Activated effector memory CD4-positive, alpha-beta T cell treated with anti-CD3 and anti-CD28 coated beads, Interleukin-2, amount 50 U/mL, for 16 hours (primary cell): ENCODE measurements around the gene PICK1.
"Not testable (repeated sequence)": the region's sequence is repeated elsewhere in the genome, so short reads cannot be mapped to it uniquely, and the experiment has no call there.

Experiments
- DNase-seq: peaks from one replicate; pipeline ENCODE4 v3.0.0-alpha.2; 2020

The PICK1 gene

DNA sequence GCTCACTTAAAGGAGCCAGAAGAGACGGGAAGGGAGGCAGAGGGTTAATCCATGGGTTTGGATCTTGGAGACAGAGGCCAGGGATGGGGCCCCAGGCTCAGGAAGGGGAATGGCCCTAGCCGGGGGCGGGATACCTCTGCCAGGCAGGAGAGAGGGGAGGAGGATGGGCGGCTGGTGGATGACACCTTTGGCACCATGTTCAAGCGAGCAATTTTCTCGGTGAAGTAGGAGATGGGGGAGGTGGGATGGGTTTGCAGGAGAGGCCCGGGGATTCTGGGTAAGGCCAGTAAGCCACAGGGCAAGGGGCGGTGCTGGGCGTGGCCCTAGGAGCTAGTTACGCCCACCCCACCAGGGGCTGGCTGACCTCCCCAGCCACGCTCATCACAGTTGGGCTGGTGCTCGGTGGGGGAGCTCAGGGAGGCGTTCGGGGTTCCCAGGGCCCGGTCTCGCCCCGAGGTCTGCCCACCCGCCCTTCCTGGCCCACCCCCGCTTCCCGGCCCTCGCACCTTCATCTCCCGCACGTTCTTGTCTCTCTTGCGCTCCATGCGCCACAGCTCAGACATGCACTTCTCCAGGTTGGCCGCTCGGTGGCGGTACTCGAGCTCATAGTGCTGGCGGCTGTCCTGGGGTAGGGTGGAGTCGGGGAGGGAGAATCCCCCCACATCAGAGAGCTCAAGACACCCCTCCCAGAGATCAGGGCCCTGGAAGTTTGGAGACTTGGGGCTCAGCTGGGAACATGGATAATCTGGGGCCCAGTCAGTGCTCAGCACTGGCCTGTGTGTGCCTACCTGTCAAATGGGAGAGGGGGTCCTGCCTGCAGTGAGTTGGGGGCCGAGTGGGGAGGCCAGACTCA lies 40.6 kb downstream of the PICK1 start:
- no peak for DNase-seq

- no peak for DNase-seq
Observed at GRCh38 chr22:38098410-38099249, 41.4 kb downstream of the PICK1 start.

- DNase-seq = no peak
Observed at GRCh38 chr22:38103641-38104040, 46.4 kb downstream of the PICK1 start.

GRCh38 chr22:38104084-38104483 lies 46.9 kb downstream of the PICK1 start:
- DNase-seq = no peak

GRCh38 chr22:38106814-38107578 lies 49.8 kb downstream of the PICK1 start:
- DNase-seq = no peak

GRCh38 chr22:38107692-38108515 lies 50.7 kb downstream of the PICK1 start:
- no peak for DNase-seq

DNA sequence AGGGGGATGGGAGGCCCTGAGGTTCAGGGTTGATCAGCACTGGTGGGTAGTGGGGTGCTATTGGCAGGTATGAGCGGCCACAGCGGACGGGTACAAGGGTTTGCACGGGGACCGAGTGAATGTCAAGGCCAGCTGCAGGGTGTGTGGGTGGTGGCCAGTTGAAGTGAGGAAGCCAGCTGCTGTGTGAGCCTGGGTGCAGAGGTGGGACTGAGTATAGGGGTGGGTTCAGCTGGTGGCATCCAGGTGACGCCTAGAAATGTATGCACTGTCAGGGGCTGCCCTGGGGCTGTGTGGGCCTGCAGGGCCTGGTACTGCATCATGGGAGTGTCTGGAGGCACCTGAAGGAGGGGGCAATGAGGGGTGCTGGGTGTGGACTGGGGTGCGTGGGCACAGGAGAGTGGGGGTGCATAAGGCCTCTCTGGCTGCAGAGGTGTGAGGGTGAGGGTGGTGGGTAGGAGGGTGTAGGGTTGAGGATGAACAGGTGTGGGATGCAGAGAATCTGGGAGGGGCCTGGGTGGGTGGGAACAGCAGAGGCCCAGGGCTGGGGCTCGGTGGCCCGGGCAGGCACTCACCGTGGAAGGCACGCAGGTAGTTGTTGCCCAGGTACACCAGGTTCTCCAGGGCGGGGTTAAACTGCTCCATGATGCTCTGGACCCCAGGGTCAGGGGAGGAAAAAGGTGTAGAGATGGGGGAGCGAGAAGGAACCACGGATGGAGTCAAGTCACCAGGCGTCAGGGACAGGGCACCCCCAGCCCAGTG lies 51.5 kb downstream of the PICK1 start:
- DNase-seq = no peak

- DNase-seq = no peak
Observed at GRCh38 chr22:38109371-38110001, 52.3 kb downstream of the PICK1 start.

- no peak for DNase-seq
Observed at GRCh38 chr22:38110008-38110862, 53.0 kb downstream of the PICK1 start, which contains the start of gene BAIAP2L2. TSS of gene BAIAP2L2 (minus strand) at chr22:38110684. CDS start at chr22:38110525, 159 bp downstream.

GRCh38 chr22:38110863-38111852 lies 54.0 kb downstream of the PICK1 start:
- DNase-seq = no peak

- no peak for DNase-seq
Observed at GRCh38 chr22:38111925-38112355, 54.7 kb downstream of the PICK1 start.

GRCh38 chr22:38112381-38112780 lies 55.2 kb downstream of the PICK1 start:
- no peak for DNase-seq

DNA sequence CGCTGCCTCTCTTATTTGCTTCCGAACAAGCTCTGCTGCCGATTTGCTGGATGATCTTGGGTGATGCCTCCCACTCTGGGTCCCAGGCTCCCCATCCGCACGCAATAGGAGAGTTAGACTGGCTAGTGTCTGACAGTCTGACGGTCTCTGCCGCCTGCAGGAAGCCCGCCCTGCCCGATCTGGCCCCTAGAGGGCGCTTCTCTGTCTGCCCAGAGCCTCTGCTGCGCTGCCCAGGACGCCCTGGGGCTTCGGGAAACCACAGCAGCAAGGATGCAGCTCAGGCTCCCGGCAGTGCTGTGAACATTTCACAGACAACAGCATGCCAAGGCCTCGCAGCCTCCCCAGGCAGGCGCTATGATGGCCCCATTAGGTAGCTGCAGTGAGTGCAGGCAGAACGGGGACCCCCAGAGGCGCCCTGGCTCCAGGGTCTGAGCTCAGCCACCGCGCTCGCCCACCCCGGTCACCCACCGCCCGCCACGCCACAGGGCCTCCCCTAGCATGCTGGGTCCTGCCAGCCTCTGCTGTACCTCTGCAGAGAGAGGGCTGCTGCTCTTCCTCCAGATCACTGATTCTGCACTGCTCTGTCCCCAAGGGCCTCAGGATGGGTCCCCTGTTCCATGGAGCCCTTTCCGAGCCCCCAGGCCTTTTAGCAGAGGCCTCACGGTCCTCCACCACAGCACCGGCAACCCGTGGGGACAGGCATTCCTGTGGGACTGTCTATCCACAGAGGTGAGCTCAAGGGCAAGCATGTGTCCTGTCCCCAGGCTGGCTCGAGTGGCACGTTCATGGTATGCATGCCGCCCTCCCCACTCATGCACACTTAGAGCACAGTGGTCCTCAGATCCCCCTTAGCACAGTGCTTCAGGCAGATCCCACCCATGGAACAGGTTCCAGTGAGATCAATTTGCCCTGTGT lies 57.5 kb downstream of the PICK1 start:
- peak; percentile 91 for DNase-seq

DNA sequence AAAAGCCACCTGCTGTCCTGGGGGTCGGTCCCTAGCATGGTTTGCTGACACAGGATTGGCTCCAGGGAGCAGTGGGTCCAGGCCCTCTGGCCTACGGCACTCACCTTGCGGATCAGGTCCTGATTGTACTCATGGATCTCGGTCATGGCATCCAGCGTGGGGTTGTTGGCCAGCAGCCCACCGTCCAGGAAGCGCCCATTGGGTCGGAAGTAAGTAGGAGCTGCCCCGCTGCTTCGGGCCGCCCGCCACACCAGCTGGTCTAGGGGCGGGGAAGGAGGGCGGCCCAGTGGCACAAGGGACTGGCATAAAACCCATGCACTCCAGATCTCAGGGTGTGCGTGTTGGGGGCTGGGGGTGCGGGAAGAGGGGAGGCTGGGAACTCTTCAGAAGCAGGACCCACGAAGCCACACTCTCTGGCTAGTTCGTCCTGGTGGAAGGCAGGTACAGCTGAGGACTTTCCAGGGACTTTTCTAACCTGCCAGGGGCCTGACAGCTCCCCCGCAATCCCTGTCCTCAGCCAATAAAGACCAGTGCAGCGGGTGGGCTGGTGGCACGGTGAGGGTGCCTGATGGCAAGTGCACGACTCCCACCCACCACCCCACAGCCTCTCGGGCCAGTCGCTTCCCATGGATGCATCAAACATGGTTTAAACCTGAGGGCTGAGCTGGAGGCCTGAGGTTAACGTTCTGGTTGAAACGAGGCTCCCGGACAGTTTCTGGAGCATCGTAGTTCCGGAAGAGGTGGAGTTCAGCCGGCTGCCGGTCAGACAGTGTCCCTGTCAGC lies 58.4 kb downstream of the PICK1 start:
- no peak for DNase-seq

GRCh38 chr22:38117556-38117955 lies 60.4 kb downstream of the PICK1 start:
- DNase-seq = not testable (repeated sequence)

DNA sequence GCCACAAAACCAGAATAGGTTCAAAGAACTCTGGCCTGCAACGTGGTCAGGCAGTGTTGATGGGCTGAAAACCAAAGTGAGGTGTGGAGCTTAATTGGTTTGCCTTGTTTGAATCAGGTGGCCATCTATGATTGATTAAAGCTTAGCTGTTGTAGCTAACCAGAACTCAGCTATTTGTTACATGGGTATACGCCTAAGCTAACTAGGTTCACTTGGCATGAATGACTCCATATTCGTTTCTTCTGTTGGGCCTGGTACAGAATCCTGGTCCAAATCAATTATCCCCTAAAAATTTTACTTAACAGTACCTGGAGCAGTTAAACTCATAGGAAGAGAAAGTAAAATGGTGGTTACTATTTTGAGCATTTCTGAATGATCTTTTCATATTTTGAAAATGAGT lies 61.0 kb downstream of the PICK1 start:
- no peak for DNase-seq

DNA sequence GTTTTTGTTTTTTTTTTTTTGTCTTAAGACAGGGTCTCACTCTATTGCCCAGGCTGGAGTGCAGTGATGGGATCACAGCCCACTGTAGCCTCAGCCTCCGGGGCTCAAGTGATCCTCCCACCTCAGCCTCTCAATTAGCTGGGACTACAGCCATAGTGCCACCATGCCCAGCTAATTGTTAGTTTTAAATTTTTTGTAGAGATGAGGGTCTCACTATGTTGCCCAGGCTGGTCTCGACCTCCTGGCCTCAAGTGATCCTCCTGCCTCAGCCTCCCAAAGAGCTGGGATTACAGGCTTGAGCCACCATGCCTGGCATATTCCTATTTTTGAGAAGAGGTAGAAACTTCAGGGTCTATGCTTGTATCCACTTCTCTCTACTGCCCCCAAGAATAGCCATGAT lies 61.5 kb downstream of the PICK1 start:
- not testable (repeated sequence) for DNase-seq
